Stimulated activated CD4-positive, alpha-beta T cell treated with anti-CD3 and anti-CD28 coated beads, Interleukin-15, amount 100 ng/mL, for 48 hours (primary cell): ENCODE data around the gene SH3BP2.
A peak's percentile ranks its signal among the peaks of the same experiment; 100 is the strongest.

Experiments used
- DNase-seq, 2 donors: peaks; one replicate each; pipeline ENCODE4 v3.0.0-alpha.2; 2020; ENCODE audit warnings: low read depth in 2 of 2

Gene SH3BP2

DNA sequence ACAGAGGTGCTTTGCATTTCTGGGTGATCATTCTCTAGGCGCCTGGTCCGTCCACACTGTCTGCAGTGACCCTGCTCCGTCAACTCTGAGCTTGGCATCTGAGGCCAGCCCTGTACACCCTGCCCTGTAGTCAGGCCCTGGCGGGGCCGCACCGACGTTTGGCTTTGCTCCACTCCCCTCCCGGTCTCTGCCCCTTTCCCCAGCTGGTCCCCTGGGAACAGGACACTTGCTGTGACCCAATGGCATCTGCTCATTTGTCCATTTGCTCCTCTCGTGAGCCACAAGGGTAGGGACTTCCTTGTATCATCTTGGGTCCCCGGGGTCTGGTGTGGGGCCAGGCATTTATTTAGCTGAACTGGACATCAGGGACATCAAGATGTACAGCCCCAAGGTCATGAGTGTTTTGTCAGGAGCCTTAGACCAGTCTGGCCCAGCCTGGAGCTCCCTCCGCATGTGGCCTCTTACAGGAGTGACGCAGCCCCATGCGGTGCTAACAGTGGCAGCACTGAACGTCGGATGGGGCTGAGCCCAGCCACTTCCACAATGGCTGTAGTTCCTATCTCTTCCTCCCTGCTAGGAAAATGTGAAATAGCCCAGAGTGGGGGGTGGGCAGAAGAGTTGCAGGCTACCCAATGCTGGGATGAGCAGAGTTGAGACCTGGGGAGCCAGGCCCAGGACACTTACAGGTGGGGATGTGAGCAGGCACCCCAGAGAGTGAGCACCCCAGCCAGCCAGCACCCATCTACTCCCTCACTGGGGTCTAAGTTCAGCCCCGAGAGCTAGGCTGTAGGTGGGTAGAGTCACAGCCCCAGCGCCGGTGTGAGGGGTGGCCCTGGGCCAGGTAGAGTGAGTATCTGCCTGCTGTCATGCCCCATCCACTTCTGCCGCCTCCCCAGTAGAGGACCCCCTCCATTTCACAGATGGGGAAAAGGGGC lies 2.0 kb upstream of the SH3BP2 start:
- no peak for DNase-seq

DNA sequence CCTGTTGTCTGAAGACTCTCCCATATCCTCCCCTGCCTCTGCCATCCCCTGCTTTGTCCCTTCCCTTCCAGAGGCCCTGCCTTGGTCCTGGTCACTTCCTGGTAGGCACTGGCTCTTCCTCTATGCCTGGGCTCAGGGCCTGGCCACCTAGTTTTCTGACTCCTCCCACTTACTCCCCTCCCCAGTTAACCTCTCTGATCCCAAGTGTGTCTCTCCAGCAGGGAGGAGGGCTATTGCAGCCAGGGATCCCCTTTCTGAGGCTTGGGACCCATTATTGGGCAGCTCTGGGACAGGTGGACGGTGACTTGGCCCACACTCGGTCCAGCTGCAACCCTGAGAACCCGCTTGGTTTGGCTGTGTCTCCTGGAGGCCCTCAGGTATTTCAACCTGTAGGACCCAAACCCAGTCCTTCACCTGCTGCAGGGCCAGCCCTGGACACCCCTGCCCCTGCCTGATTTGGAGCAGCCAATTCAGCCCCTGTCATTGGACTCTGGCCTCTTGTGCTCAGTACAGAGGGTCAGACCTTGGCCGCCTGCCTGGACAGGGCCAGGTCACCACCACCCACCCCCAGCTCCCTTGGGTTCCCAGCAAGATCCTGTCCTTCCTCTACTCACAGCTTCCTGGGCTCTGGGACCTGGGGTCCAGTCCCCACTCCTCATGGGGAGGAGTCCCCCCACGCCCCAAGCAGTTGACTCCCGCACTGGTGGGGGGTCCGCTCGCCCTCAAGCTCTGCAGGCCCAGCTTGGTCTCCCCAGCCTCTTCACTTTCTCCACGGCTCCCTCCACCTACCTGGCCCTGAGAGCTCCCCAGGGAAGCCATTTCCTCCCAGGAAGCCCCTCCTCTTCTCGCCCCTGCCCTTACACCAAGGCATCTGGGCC lies 1.1 kb upstream of the SH3BP2 start:
- DNase-seq = no peak

DNA sequence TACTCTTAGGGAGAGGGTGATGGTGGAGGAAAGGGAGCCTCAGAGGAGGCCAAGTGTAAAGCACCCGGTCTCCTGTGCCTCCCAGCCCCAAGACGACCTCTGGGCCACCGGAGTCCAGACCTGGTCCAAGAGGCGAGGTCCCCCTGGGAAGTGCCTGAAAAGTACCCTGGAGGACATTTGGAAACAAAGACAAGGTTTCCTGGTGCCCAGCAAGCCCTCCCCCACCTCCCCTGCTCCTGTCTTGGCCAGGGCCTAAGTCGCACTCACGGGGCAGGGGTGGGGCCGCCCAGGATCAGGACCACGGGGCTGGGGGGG lies 532 bp upstream of the SH3BP2 start:
- DNase-seq = no peak

DNA sequence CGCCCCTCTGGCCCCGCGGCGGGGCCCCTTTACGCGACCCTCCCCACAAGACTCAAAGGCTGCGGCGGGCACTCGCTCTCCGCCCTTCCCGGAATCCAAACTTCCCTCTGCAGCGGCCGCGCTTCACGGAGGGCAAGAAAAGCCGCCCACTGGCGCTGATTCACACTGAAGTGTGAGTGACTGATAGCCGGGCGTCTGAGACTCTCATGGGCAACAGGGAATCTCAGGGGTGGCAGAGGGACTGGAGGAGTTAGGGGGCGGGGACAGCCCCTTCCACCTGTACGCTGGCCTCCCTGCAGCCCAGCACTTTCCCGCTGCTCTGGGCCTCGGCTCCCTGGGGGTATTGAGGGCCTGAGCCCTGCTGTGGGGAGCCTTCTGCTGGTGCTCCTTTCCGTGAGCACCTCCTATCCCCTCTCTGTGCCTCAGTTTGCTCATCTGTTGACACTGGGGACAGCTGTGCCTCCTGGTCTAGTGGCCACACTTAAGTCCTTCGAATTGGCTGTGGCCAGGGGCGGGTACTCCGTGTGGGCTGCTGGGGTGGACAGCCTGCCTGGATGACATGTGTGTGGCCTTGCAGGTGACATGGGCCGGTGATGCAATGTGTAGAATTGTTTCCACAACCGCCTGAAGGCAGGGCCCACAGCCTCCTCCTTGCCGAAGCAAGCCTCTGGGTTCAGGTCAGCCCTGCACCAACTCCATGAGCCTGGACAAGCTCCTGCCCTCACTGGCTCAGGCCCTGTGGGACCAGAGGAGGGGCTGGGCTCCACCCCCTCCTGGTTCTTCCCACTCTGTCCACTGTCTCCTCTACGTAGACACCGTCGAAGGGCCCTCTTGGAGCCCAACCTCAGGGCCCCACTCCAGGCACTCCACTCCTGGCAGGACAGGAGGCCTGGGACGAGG lies 951 bp downstream of the SH3BP2 start:
- DNase-seq = peak in 1 of 2 donors; percentile 56

DNA sequence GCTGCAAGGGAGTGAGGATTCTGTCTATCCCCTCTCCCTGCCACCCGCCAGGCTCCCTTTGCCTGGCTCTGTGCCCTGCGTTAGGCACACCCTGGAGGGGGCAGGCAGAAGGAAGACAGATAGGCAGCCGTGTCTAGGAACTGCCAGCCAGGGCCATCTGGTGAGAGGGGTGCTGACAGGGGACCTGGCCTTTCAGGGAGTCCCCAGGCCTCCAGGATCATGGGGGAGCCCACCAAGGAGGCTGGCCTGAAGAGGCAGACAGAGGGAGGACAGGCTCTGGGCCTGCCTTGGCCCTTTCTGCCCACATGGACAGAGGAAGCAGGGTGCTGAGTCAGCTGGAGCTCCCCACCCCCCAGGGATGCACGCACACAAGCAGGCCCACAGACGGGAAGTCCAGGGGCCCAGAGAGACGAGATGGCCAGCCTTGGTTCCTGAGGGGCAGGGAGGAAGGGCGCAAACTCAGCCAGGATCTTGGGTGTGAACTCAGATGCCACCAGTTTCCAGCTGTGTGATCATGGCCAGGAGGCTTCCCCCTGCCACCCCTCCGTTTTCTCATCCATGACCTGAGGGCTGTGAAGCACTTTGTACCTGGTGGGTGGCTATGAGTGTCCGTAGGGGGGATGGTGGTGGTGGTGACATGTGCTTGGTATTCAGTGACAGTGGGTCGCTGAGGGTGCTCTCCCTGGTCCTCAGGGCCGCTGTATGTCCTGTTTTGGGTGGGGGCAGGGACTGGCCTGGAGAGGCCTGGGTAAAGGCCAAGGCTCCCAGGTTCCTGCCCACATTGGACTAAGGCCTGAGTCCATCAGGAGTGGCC lies 1.8 kb downstream of the SH3BP2 start:
- no peak for DNase-seq

DNA sequence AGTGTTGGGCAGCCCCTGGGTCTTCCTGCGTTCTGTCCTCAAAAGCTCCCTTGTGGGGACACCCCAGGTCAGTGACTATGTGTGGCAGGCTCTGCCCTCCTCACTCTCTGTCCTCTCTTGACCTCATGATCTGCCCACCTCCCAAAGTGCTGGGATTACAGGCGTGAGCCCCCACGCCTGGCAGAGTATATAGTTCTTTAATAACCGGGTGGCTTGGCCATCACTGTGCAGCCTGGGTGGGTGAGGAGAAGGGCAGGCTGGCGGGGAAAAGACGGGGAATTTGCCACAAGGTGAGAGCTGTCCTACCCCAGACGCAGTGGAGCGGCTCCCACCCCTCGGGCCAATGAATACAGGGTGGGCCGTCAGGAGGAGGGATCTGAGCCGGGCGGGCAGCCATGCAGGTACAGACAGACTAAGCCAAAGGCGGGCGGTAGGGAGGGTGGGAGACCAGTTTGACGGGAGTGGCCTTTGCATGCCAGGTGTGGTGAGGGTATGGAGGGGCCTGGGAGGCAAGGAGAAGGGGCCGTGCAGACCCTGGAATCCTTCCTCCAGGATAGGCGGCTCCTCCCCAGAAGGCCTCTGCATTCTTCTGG lies 2.5 kb downstream of the SH3BP2 start:
- DNase-seq = no peak

DNA sequence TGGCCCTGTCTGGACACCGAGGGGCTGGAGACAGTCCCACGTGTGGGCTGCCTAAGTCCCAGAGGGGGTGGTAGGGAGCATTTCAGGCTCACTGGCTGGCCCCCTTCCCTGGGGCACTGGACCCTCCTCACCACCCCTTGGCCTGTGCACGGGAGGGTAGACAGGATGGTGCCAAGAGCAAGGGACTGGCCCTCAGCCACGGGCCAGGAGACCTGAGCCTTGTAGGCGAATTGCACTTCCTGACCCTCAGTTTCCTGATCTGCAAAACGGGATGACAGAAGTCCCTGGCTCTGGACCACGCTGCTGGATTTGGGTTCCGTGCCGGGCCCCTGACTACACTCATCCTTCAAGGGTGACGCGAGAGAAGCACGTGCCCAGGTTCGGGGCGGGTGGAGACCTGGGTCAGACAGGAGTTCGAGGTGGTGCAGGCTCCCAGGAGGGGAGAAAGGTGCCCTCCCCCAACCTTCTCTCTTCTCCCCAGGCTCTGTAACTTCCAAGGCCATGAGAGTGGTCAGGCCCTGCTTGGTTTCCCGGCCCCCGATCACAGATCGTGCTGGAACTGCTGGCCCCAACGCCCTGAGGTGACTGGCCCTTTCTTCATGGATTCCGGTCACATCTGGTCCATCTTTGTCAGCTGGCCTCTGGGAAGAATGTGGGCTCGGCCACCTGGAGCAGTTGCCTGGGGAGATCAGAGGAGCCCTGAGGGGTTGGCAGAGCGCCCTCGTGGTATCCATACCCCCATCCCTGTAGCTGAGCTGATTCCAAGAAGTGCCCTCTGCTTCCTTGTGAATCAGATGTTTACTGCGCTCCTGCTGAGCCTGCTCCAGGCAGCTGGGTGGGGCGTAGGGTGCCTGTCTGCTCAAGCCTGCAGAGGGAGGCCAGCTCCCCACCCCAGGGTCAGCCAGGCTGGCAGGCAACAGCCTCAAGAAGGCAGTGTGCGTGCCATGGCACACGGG lies 3.3 kb downstream of the SH3BP2 start:
- no peak for DNase-seq

DNA sequence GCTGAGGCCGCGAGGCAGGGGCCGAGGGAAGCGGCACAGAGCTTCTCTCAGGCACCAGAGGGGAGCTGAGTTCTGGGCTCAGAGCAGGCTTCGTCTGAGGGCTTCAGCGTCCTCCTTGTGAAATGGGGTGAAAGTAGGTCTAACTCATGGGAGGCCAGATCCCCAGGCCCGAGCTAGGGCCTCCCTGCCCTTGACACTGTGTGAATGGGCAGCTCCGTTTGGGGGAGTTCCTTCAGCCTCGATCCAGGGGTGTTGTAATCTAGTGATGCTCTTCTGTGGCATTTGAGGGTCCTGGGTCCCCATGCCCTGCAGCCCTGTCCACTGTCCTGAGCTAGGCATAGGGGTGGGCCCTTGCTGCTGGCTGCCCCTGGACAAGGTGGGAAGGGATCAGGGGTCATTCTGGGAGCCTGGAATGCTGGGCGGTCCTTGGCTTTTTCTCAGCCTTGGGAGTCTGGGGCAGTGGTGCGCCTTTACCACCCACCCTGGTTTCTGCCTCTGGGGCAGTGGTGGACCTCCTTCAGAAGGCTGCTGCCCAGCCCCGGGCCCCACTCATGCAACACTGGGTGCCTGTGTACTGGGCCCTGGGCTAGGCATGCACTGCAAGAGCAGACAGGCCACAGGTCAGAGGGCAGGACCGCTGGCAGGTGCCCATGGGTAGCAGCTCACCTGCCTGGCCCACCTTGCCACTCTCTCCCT lies 4.1 kb downstream of the SH3BP2 start:
- no peak for DNase-seq

DNA sequence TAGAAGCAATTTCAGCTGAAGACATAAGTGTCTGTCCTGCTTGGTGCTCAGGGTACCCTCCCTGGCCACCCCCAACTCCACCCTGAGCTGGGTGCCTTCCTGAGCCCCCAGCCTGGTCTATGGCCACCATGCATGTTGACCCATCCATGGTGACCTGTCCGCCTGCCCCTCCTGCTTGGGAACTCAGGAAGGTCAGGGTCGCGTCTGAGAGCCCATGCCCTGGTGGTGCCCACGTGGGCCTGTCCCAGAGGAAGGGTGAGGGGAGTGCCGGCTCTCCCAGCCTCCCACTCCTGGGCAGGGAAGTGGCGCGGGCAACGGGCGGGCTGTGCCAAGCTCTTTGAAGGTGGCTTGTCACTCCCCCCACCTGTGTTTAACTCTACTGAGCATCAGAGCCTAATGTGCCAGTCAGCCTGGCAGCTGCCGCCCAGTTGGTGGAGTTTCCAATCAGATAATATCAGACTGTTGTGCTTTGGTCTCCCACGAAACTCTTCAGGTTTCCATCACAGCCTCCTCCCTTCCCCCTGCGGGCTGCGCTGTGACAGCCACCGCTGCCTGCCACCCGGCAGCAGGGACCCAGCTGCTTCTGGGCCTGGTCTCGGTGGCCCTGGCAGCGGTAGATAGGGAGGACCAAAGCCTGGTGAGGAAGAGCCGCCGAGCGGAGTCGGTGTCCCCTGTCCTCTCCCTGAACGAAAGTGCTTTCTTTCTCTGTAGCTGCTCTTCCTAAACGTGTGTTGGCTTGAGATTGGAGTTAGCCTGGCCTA lies 4.8 kb downstream of the SH3BP2 start:
- DNase-seq = no peak

DNA sequence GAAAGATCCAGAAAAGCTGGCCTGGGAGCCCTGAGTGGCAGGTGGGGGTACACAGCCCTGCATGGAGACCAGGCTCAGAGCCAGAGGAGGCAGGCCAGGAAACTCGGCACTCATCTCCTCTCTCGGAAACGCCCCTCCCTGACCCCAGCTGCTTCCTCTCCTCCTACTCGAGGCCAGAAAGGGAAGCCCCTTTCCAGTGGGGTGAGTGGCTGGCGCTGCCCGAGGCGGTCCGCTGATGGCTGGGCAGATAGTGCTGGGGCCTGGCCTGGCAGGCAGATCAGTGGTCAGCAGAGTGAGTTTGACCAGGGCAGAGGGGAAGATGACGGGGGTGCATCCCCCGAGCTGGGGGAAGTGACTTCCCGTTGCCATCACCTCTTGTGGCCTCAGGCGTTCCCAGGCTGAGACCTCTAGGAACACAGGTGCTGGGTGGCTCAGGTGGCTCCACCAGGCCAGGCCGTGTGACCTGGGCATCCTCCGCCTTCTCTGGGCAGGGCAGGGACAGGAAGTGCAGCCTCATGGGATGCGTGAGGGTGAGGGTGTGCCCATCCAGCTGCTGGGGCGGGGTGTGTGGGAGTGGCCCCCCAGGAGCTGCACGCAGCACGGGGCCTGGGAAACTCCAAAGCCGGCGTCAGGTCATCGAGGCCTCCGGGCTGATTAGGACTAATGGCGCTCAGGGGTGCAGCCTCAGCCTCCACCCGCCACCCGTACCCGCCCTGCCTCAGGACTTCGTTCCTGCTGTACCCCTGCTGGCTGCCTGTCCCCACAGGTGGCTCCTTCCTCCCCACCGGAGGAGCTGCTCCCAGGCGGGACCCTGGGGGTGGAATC lies 5.7 kb downstream of the SH3BP2 start:
- DNase-seq = no peak

DNA sequence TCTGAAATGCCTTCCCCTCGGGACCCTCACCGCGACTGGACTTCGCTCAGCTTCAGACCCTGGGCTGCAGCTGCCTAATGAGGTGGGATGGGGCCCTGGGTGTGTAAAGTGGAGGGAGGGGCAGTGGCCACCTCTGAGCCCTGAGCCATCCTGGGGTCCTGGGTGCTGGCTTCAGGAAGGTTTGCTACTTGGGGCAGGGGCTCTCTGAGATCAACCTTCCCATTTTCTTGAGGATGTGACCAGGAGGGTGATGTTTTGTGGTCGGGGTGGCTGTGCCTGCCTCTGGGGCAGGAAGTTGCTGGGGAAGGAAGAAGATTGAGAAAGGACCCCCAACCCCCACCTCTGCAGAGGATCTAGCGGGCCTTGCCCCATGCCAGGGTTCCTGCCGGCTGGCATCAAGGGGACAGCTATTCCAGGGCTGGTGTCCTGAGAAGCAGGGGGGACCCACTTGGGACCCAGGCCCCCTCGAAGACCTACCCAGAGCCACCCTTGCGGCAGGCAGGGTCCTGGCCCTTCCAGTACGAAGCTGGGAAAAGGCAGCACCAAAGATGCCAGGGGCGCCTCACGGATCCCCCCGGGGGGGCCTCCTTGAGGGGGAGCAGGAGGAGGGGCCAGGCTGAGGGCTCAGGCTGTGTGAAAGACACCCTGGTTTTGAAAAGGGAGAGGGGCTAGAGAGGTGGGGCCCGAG lies 6.5 kb downstream of the SH3BP2 start:
- no peak for DNase-seq

DNA sequence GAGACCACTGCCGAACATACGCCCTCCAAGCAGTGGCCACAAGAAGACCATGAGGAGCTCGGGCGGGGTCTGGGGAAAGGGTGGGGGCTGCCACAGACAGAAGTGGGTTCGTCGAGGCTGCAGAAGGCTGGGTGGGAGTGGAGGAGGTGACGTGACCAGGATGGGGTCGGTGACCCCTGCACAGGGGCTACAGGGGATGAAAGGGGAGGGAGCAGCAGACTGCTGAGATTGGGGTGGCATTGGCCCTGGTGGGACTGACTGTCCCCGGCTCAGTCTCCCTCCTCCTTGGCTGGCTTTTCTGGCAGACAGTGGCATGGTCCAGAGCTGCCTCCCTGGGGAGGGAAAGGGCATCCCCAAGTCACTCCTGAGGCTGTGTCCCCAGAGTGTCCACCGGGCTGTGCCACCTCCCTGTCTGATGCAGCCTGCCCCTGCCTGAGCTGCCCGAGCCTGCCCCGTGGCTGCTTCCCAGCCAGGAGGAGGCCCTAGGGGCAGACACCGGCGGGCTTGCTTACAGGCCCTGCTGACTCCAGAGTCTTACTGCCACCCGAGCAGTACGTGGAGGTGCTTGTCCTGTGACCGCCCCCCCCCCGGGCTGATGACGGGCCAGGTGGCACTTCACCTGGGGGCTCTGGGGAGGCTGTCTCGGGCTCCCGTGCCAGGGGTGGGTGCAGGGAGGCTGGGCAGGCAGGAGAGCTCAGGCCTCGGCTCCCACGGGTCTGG lies 7.2 kb downstream of the SH3BP2 start:
- no peak for DNase-seq

DNA sequence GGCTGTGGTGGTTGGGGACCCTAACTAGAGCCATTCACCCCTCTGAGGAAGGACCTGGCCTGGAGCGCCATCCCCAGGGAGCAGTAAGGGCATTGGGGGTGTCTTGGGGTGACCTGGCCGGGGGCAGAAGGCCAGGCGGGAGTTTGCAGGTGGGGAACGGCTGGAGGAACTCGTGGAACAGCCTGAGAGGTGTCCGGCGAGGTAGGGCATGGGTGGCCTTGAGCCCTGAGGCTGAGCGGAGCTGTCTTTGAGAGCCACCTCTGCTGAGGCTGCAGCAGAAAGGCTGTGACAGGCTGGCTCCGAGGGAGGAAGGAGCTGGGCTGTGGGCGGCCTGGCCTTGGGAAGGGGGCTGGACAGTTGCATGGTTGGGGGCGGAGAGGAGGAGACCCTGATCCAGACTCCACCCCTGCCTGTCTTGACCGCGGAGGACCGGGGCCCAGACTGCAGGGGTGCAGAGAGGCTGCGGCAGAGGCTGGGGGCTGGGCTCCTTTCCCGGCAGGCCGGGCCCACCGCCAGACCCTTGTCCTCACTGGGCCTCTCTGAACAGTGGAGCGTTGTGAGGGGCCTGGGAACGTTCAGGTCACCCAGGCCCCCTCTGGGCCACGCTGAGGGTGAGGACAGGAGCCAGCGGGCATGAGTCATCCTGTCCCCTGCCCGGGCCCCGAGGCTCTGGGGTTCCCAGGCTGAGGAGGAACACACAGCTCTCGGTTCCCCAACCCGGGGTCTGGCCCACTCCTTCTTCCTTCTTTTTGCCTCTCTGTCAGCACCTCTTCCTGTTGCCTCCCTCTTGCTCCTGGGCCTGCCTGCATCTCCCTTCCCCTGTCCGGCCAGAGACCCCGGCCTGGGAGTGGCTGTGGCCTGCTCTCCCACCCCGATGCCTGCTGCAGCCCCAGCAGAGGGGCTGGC lies 8.1 kb downstream of the SH3BP2 start:
- DNase-seq = no peak

DNA sequence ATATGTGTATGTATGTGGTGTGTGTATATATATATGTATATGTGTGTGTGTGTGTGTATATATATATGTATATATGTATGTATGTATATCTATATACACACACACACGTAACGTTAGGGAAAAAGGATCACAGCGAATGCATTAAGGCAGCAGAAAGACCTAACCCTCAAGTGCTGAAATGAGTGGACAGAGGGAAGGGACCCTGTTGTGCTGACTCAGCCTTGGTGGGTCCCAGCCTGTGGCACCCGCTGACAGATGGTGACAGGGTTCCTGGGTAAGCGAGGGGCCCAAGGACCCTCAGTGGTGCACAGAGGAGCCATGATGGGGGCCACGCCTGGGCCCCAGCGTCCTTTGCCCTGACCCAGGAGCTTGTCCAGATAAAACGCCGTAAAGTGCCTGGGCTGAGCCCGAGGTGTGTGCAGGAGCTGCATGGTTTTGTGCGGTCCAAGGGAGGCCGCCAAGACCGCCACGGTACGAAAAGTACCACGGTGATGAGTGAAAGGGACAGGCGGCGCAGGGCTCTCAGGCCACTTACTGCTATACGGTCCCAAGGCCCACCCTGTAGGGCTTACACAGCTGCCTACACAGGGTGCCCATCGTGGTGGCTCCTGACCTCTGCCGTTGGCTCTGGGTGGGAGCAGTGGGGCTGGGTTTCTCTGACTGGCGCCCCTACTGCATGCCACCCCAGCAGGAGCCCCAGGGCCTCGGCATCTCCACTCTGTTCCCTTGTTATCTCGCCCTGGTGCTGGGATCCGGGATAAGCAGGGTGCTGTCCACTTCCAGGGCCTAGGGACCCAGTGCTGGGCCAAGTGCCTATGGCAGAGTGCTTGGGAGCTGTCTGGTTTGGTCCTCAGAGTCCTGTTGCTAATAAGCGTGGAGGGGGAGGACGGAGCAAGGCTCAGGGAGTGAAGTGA lies 10.0 kb downstream of the SH3BP2 start:
- DNase-seq = no peak
